ENCODE results near the gene PDZD8.

DNA sequence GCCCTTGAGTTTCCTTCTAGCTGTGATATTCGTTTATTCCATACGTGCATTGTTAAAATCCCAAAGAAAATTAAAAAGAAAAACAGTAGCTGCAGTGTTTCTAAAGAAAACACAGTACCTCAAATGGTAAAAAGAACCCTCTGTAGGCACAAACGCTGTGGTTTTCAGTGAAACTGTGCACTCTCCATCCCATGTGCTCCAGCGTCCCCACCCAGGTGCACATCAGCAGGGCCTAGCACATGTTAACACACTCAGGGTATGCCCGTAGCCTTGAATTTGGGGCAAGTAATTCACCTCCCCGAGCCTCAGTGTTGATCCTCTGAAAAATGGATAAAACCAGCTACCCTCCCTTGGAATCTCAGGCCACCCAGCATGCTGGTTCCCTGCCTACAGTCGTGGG lies 124.8 kb downstream of the PDZD8 start:
- no peak for TF ChIP-seq ZFP30 (CRISPR knock-in tag; IDR thresholded peaks at IDR 0.05)
- TF ChIP-seq SNAI2 (CRISPR knock-in tag; IDR thresholded peaks at IDR 0.05), result no peak
- TF ChIP-seq PPARA (CRISPR knock-in tag; IDR thresholded peaks at IDR 0.05; ENCODE audit: borderline replicate concordance), result no peak
- TF ChIP-seq, protein P1, sequence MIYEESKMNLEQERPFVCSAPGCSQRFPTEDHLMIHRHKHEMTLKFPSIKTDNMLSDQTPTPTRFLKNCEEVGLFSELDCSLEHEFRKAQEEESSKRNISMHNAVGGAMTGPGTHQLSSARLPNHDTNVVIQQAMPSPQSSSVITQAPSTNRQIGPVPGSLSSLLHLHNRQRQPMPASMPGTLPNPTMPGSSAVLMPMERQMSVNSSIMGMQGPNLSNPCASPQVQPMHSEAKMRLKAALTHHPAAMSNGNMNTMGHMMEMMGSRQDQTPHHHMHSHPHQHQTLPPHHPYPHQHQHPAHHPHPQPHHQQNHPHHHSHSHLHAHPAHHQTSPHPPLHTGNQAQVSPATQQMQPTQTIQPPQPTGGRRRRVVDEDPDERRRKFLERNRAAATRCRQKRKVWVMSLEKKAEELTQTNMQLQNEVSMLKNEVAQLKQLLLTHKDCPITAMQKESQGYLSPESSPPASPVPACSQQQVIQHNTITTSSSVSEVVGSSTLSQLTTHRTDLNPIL (CRISPR knock-in tag; IDR thresholded peaks at IDR 0.05; ENCODE audit: low read depth), result no peak
- no peak for TF ChIP-seq BACH2 (CRISPR knock-in tag; IDR thresholded peaks at IDR 0.05; ENCODE audit: borderline replicate concordance)
- TF ChIP-seq OSR1 (CRISPR knock-in tag; IDR thresholded peaks at IDR 0.05), result no peak
- TF ChIP-seq, protein P2, sequence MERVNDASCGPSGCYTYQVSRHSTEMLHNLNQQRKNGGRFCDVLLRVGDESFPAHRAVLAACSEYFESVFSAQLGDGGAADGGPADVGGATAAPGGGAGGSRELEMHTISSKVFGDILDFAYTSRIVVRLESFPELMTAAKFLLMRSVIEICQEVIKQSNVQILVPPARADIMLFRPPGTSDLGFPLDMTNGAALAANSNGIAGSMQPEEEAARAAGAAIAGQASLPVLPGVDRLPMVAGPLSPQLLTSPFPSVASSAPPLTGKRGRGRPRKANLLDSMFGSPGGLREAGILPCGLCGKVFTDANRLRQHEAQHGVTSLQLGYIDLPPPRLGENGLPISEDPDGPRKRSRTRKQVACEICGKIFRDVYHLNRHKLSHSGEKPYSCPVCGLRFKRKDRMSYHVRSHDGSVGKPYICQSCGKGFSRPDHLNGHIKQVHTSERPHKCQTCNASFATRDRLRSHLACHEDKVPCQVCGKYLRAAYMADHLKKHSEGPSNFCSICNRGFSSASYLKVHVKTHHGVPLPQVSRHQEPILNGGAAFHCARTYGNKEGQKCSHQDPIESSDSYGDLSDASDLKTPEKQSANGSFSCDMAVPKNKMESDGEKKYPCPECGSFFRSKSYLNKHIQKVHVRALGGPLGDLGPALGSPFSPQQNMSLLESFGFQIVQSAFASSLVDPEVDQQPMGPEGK (CRISPR knock-in tag; IDR thresholded peaks at IDR 0.05; ENCODE audit: borderline replicate concordance), result no peak
- TF ChIP-seq CSDC2 (CRISPR knock-in tag; IDR thresholded peaks at IDR 0.05), result no peak
- no peak for TF ChIP-seq ZFP3 (CRISPR knock-in tag; IDR thresholded peaks at IDR 0.05)
- TF ChIP-seq TOX (CRISPR knock-in tag; IDR thresholded peaks at IDR 0.05; ENCODE audit: borderline replicate concordance), result no peak
